GM11168 (cell line): ENCODE measurements around the gene NEURL4.

Source experiments
- in situ Hi-C: fragments of 300-500 bp; cut with MboI; formaldehyde crosslinking; loops from one replicate; pipeline ENCODE4 v1.12.0; 2022; ENCODE audit warnings: low sequenced_read_pairs; ENCODE audit not compliant: unreplicated experiment

The NEURL4 gene

GRCh38 chr17:7281953-7282751, 47.0 kb downstream of the NEURL4 start:
- in situ Hi-C loops = no loop called here

- in situ Hi-C loops = no loop called here
Measured at GRCh38 chr17:7281074-7281952, 47.8 kb downstream of the NEURL4 start, which contains the start of gene SLC2A4. TSS of gene SLC2A4 (plus strand) at chr17:7281718. CDS start at chr17:7281935, 217 bp downstream.

GRCh38 chr17:7280519-7281073, 48.5 kb downstream of the NEURL4 start:
- in situ Hi-C loops = no loop called here

GRCh38 chr17:7279448-7279847, 49.7 kb downstream of the NEURL4 start:
- in situ Hi-C loops = loop anchor here (10.0 kb wide), 1 partner anchor 155 kb away; the partner anchor contains the start of genes FGF11 and TMEM102

- in situ Hi-C loops = no loop called here
Measured at GRCh38 chr17:7266784-7267183, 62.4 kb downstream of the NEURL4 start.
